EL (cell line): ENCODE measurements around the gene NTRK2.
A peak's percentile ranks its signal among the peaks of the same experiment; 100 is the strongest.

Source experiments
- DNase-seq: peaks from one replicate; pipeline ENCODE4 v3.0.0-alpha.2; 2016

The NTRK2 gene

GRCh38 chr9:84823421-84824271 lies 154.1 kb downstream of the NTRK2 start:
- DNase-seq, result no peak

DNA sequence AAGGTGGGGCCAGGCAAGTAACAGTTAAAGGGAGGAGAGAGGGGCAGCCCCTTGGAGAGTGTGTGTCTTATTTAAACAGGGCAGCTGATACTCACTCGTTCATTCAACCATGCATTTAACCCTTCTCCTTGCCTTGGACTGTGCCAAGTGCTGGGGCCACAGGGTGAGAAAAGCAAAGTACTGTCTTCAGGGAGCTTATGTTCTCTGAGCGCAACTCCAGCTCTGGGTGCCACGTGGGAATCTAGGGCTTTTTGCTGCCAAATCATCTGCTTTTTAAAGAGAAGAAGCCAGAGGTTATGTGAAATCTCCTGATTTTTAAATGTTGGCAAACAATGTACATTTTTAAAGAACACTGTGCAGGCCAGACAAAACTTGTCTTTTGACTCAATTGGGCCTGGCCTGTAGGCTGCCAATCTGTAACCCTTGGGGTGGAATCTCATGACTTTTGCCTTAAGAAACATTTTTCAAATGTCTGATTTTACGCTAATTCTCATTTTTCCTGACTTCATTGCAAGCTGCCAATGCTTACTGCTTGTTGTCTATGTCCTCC lies 157.8 kb downstream of the NTRK2 start:
- no peak for DNase-seq

DNA sequence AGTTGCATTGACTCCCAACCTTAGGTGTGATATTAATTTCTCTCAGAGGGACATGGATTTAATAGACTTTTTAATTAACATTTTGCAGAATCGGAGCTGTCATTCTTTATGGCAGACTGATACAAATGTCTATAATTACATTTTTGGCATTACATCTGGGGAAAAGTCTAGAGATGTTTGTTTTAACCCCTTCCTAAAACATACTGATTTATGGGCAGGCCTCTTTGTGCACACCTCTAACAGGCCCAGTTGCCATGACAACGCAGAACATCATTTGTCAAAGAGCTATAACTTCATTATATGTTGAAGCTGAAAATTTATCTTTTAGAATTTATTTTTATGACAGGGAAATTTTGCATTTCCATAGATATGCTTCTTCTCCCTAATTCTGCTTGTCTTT lies 158.5 kb downstream of the NTRK2 start:
- no peak for DNase-seq

DNA sequence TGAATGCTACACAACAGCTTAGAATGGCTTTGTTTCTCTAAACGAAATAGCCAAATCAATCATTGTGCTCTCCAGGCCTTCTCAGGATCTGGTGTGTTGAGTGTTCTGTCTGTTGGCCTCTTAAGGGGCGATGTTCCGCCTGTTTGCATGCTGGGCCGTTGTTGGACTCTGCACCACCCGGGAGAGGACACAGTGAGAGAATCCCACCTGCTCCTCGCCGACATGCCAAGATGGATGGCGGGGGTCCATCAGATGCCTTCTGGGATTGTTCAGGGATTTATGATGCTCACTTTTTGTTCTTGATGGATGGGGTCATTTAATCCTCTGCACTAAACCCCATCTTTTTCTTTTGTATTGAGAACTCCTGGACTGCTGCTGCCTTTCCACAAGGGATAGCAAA lies 159.9 kb downstream of the NTRK2 start:
- DNase-seq, result no peak

DNA sequence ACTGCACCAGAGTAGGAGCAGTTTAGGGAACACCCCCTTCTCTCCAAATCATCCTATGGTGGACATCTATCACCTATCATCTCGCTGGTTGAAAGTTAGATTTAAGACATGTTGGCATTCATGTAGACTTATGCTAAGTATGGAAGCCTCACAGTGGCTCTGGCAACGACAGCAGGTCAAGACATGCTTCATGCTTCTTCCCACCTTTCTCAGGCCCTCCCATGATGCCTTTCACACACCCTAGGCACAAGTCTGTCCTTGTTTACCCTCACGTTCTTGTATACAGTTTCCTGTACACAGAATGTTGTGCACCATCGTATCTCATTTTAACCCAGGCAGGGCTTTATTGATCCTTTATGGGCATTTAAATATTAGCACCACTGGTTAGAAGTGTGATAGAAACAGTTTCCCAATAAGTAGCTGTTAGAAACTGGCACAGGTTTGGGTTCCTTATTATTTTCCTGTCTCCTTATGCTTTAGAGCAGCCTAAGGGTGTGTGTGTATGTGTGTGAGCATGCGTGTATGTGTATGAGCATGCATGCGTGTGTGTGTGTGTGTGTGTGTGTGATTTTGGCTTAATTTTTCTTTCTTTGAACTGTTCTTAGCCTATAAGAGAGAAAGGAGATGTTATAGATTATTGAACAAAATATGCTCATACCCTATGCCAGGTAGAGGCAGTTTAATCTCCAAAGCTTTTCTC lies 160.6 kb downstream of the NTRK2 start:
- DNase-seq, result no peak

- no peak for DNase-seq
These were observed 161.8 kb downstream of the NTRK2 start for GRCh38 chr9:84831377-84831776.

- DNase-seq, result no peak
These were observed 162.9 kb downstream of the NTRK2 start for GRCh38 chr9:84832453-84832852.

- no peak for DNase-seq
These were observed 164.9 kb downstream of the NTRK2 start for GRCh38 chr9:84834426-84834825.

GRCh38 chr9:84835745-84836144 lies 166.2 kb downstream of the NTRK2 start:
- no peak for DNase-seq

GRCh38 chr9:84838879-84839278 lies 169.3 kb downstream of the NTRK2 start:
- DNase-seq, result no peak

- peak; percentile 48 for DNase-seq
These were observed 170.0 kb downstream of the NTRK2 start for GRCh38 chr9:84839541-84839940.

DNA sequence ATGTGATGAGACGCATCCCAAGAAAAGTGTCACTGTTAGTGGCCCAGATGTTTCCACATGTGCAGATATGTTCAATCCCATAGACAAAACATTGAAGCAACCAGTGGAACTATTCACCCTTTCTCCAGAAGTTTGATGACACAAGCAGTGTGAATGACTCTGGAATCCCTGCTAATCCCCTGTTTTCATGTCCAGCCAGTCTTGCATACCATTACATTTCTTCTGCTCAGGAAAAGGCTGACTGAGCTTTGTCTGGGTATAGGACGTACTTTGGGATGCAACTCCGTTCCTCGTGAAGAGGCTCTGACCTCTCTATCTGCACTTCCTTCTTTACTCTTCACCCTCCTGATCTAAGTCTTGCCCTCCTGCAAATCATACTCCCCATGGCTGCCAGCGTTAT lies 172.4 kb downstream of the NTRK2 start:
- DNase-seq, result no peak

GRCh38 chr9:84843175-84843824 lies 173.8 kb downstream of the NTRK2 start:
- no peak for DNase-seq

DNA sequence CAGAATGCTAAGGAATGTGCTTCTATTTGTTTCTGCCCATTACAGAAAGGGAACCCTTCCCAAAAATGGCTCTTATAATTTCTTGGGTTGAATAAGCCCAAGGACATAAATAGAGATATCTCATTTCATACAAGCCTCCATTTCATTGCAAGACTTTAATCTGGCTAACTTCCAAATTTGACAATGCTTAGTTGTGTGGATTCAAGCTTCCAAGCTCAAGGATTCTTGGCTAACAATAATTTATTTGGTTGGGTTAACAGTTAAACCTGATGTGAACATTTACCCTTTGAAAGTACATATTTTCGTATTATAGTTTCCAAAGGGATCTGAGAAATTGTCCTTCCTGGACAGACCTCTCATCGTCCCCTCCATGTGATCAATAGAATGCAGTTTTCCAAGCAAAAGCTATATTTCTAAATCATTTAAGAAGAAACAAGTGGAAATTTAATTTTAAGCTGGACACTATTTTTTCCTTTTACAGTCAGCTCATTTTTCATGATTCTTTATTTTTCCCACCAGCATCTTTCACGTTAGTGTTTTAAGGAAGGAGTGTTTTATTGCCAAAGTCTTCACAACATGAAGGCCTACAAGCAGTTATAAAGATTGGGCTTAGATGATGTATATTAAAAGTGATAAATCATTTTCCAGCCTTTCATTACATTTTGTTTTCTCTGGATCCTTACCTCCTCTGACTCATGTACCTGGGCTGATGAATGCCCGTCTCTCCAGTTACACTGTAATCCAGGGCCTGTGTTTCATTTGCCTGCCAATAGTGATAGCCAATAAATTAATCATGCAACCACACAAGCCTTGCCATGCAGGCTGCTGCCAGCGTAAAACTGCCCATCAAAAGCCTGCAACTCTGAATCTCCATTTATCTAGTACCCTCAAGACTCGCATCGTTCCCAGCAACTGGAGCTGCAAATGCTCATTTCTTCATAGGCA lies 176.7 kb downstream of the NTRK2 start:
- no peak for DNase-seq

DNA sequence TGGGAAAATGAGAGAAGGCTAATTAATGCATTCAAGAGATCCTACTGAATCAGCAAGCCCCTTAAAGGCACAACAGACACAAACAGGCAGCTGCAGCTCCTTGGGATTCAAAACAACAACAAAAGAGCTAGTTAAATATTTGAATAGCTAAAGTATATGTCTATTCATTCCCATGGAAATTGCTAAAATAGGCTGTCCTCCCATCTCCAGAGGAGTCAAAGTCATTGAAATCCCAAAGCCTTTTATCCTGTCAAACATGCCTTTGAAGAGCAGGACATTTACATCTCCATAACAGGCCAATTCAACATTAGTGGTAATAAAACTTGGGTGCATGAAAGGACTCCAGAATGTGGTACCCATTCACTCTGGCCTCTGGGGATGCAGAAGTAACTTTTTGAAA lies 177.4 kb downstream of the NTRK2 start:
- DNase-seq, result no peak

DNA sequence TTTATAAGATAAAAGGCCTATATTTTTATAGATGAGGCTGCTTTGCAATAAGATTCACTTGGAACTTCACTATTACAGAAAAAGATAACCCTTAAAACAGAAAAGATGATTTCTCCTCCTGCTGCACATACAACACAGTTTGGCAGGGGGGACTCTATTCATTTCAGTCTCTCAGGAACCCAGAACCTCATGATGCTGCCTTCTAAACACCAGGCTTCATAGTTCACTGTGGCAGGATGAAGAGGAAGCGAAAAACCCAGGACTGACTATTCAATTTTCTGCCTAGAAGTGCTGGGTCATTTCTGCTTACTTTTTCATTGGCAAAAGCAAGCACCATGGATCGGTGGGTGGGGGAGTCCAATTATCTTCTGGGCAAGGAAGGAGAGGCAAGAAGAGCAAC lies 179.5 kb downstream of the NTRK2 start:
- no peak for DNase-seq

GRCh38 chr9:84850830-84851392 lies 181.4 kb downstream of the NTRK2 start:
- DNase-seq, result no peak

DNA sequence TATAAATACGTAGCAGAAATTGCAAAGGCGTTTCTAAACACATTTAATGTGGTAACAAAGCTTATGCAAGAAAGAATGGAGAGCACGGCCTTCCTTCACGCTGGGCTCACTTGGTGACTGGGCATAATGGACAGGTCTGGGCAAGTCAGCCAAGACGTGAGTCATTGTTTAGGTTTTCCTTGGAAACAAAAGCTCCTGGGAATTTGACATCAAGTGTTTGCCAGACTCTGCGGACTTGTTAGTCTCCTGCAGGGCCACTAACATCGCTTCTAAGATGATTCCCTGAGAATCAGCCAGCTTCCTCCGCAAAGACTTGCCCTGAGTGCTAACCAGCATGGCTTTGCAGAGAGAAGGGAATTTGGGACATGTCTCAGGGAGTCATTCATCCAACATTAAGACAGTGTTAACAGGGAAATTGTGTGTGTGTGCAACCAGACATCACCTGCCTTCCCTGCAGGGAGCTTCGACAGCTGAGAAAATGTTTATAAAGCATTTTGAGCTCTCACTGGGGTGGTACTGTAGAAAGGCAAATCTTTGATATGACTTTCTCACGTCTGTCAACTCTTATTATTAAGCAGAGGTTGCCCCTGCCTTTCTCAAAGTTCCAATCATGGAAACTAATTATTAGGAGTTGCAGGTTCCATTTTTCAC lies 182.5 kb downstream of the NTRK2 start:
- peak; percentile 39 for DNase-seq

DNA sequence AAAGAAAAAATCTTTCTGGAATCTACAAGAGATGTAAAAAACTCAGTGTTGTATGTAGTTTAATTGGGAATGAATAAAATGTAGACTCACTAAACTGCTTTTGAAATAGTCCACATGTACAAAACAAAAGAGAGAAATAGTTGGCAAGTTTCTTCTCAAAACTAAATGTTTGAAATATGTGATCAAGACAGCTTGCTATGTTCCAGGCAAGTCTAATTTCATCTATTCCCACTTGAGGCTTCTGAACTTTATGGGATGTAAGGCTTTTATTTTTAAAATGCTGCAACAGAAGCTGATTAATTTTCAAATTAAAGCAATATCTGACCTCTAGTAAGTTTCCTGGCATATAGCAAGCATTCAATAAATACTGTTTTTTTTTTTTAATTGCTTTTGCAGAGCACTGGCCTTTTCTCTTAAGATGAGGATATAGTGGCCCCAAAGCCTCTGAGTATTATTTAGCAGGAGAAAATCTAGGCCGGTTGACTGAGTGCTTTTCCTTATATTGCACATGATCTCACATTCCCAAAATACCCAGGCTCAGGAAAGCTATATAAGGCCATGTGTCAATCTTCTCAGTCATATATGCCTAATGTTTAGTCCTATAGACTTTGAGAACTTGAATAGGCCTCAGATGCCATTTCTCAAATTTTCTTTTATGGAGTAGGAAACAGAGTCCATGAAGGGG lies 183.2 kb downstream of the NTRK2 start:
- DNase-seq, result no peak

- DNase-seq, result peak; percentile 4
These were observed 186.7 kb downstream of the NTRK2 start for GRCh38 chr9:84856181-84856632.

- no peak for DNase-seq
These were observed 187.7 kb downstream of the NTRK2 start for GRCh38 chr9:84857211-84857610.
